Measurements from ENCODE around the gene THBD.

- TF ChIP-seq CTCF (IDR thresholded peaks at IDR 0.05; ENCODE audit: insufficient read depth, low read length) (no peak), POLR2AphosphoS5 (IDR thresholded peaks at IDR 0.05; ENCODE audit: low read depth) (no peak), REST (IDR thresholded peaks at IDR 0.05; ENCODE audit: insufficient replicate concordance, low read depth) (no peak)
Measured at GRCh38 chr20:23018432-23018831, 31.0 kb downstream of the THBD start.

All from HL-60 (cell line).